HCT116 (cell line): ENCODE measurements around the gene ZBTB38. TPM values are rescaled to one million over a fixed set of nuclear protein-coding genes. Genes with fewer than 3 reads are reported as not detected.

Experiments
- ATAC-seq: fragments of 200-7000 bp; cut with Tn5 transposase; 2 replicates; pipeline ENCODE4 v1.9.1; 2020; ENCODE audit warnings: mild to moderate bottlenecking, moderate library complexity
- BruUV-seq: library from RNA; stranded (reverse); fragments of 400-500 nt; replicated peaks from 2 replicates; lab custom pipeline; 2021; lab: Mats Ljungman, UMichigan
- CTCF ChIA-PET: fragments of 300-600 bp; sonication (Branson Sonifier 250); formaldehyde crosslinking; loops from one replicate; lab custom pipeline; 2021; ENCODE audit warnings: antibody characterized with exemption; lab: Charles Lee
- POLR2A ChIA-PET: fragments of 300-600, 350-600 bp; sonication (Branson Sonifier 250); formaldehyde crosslinking; loops from one replicate; lab custom pipeline; 2021; ENCODE audit warnings: antibody characterized with exemption; lab: Charles Lee
- RAD21 ChIA-PET, 2 experiments: fragments of 300-600 bp; sonication (Branson Sonifier 250); formaldehyde crosslinking; loops; one replicate each; lab custom pipeline; 2023; ENCODE audit warnings: low total read pairs in 2 of 2; ENCODE audit not compliant: uncharacterized antibody in 2 of 2, unreplicated experiment in 2 of 2, low non-redundant PET in 1 of 2; lab: Charles Lee
- DNase-seq: peaks from one replicate; pipeline ENCODE4 v3.0.0-alpha.2; 2010; ENCODE audit warnings: low read depth, low spot score
- H2AFZ ChIP-seq: fragments of 200-600 bp; shearing (Covaris generic), sonication (generic); 2 replicates; pipeline ENCODE4 v1.6.1; 2017; ENCODE audit warnings: low read depth, mixed run types, mixed read lengths, antibody characterized with exemption, low read length; ENCODE audit not compliant: poor library complexity, severe bottlenecking
- H3K27ac ChIP-seq: 2 replicates; pipeline ENCODE4 v1.5.1; 2012; ENCODE audit warnings: low read depth, low read length
- H3K27me3 ChIP-seq: fragments of 200-600 bp; sonication (generic); 2 replicates; pipeline ENCODE4 v1.6.1; 2016; ENCODE audit warnings: mixed run types, low read length, mixed read lengths; ENCODE audit not compliant: insufficient read depth
- H3K36me3 ChIP-seq, 2 experiments: fragments of 200-500 bp in 1 of 2; fragments of 200-600 bp in 1 of 2; sonication (Bioruptor generic) in 1 of 2; sonication (generic) in 1 of 2; 2 replicates each; pipeline versions ENCODE4 v1.5.1 to v1.6.1; 2014 to 2016; ENCODE audit warnings: low read length in 2 of 2, inconsistent platforms in 1 of 2, mixed read lengths in 1 of 2, mixed run types in 1 of 2; ENCODE audit not compliant: insufficient read depth in 2 of 2, control insufficient read depth in 1 of 2
- H3K4me1 ChIP-seq, 2 experiments: fragments of 200-600 bp in 1 of 2; sonication (generic) in 1 of 2; 2 replicates each; pipeline versions ENCODE4 v1.5.1 to v1.6.1; 2012 to 2017; ENCODE audit warnings: low read length in 2 of 2, inconsistent platforms in 1 of 2, mild to moderate bottlenecking in 1 of 2, mixed read lengths in 1 of 2, mixed run types in 1 of 2, moderate library complexity in 1 of 2; ENCODE audit not compliant: insufficient read depth in 2 of 2, control insufficient read depth in 1 of 2
- H3K4me2 ChIP-seq: fragments of 200-600 bp; sonication (generic); 2 replicates; pipeline ENCODE4 v1.6.1; 2017; ENCODE audit warnings: mixed run types, low read length, mixed read lengths
- H3K4me3 ChIP-seq, 2 experiments: fragments of 200-600 bp in 1 of 2; sonication (generic) in 1 of 2; replicated peaks in 1 of 2; 2 replicates each; pipeline ENCODE4 v1.5.1; 2011 to 2016; ENCODE audit warnings: low read length in 2 of 2, control low read depth in 1 of 2, low read depth in 1 of 2, mild to moderate bottlenecking in 1 of 2, mixed read lengths in 1 of 2, mixed run types in 1 of 2
- H3K79me2 ChIP-seq: fragments of 200-600 bp; sonication (generic); 2 replicates; pipeline ENCODE4 v1.6.1; 2017; ENCODE audit warnings: mild to moderate bottlenecking, mixed run types, low read length, moderate library complexity, mixed read lengths; ENCODE audit not compliant: insufficient read depth
- H3K9ac ChIP-seq: fragments of 200-600 bp; sonication (generic); 2 replicates; pipeline ENCODE4 v1.6.1; 2016; ENCODE audit warnings: low read length, mixed read lengths
- H3K9me2 ChIP-seq: fragments of 200-600 bp; sonication (generic), shearing (Covaris generic); 2 replicates; pipeline ENCODE4 v1.6.1; 2017; ENCODE audit warnings: mixed run types, mild to moderate bottlenecking, moderate library complexity; ENCODE audit not compliant: insufficient read depth
- H3K9me3 ChIP-seq, 2 experiments: fragments of 200-500 bp in 1 of 2; fragments of 200-600 bp in 1 of 2; sonication (Bioruptor generic) in 1 of 2; sonication (generic) in 1 of 2; 2 replicates each; pipeline ENCODE4 v1.6.1; 2014 to 2017; ENCODE audit warnings: low read length in 2 of 2, mixed read lengths in 2 of 2, inconsistent platforms in 1 of 2, low read depth in 1 of 2, mild to moderate bottlenecking in 1 of 2, mixed run types in 1 of 2, moderate library complexity in 1 of 2; ENCODE audit not compliant: control insufficient read depth in 1 of 2, insufficient read depth in 1 of 2
- H4K20me1 ChIP-seq: fragments of 200-600 bp; sonication (generic), shearing (Covaris generic); 2 replicates; pipeline ENCODE4 v1.6.1; 2017; ENCODE audit warnings: mixed run types, mild to moderate bottlenecking, moderate library complexity; ENCODE audit not compliant: insufficient read depth
- ATF3 ChIP-seq: IDR thresholded peaks from 2 replicates; pipeline ENCODE4 v1.6.1; 2012
- CBX3 ChIP-seq: IDR thresholded peaks from 2 replicates; pipeline ENCODE4 v1.6.1; 2012; ENCODE audit warnings: low read depth
- CEBPB ChIP-seq: IDR thresholded peaks from 2 replicates; pipeline ENCODE4 v1.6.1; 2012; ENCODE audit warnings: low read depth
- EGR1 ChIP-seq: IDR thresholded peaks from 2 replicates; pipeline ENCODE4 v1.6.1; 2012; ENCODE audit warnings: low read depth
- ELF1 ChIP-seq: IDR thresholded peaks from 2 replicates; pipeline ENCODE4 v1.6.1; 2012; ENCODE audit warnings: low read depth, borderline replicate concordance
- EZH2 ChIP-seq: fragments of 200-600 bp; sonication (generic); IDR thresholded peaks from 2 replicates; pipeline ENCODE4 v1.6.1; 2017; ENCODE audit warnings: antibody characterized with exemption, mixed run types
- EZH2phosphoT487 ChIP-seq: fragments of 200-600 bp; IDR thresholded peaks from 2 replicates; pipeline ENCODE4 v1.6.1; 2018; ENCODE audit warnings: antibody characterized with exemption, borderline replicate concordance
- FOSL1 ChIP-seq: IDR thresholded peaks from 2 replicates; pipeline ENCODE4 v1.6.1; 2012; ENCODE audit warnings: low read depth
- POLR2AphosphoS5 ChIP-seq: IDR thresholded peaks from 2 replicates; pipeline ENCODE4 v1.6.1; 2011; ENCODE audit warnings: mild to moderate bottlenecking, low read depth, low read length, moderate library complexity
- SIN3A ChIP-seq: IDR thresholded peaks from 2 replicates; pipeline ENCODE4 v1.6.1; 2012; ENCODE audit warnings: low read depth
- SP1 ChIP-seq: IDR thresholded peaks from 2 replicates; pipeline ENCODE4 v1.6.1; 2012; ENCODE audit warnings: low read depth
- SRF ChIP-seq: IDR thresholded peaks from 2 replicates; pipeline ENCODE4 v1.6.1; 2012; ENCODE audit warnings: low read depth
- TCF7L2 ChIP-seq: IDR thresholded peaks from 2 replicates; pipeline ENCODE4 v1.7.0; 2011; ENCODE audit warnings: borderline replicate concordance, inconsistent platforms; ENCODE audit not compliant: insufficient read depth, insufficient read length; ENCODE audit errors: extremely low read depth
- YY1 ChIP-seq: IDR thresholded peaks from 2 replicates; pipeline ENCODE4 v1.6.1; 2011; ENCODE audit warnings: low read length, low read depth, moderate library complexity, mild to moderate bottlenecking; ENCODE audit not compliant: insufficient replicate concordance; ENCODE audit errors: extremely low read depth
- ZBTB33 ChIP-seq: IDR thresholded peaks from 2 replicates; pipeline ENCODE4 v1.6.1; 2011; ENCODE audit warnings: mild to moderate bottlenecking, low read length, moderate library complexity; ENCODE audit not compliant: insufficient replicate concordance; ENCODE audit errors: extremely low read depth
- ZFX ChIP-seq: fragments of 450-650 bp; IDR thresholded peaks from 2 replicates; pipeline ENCODE4 v1.6.1; 2017
- ZNF274 ChIP-seq: fragments of 200-500 bp; sonication (Bioruptor generic); IDR thresholded peaks from 2 replicates; pipeline ENCODE4 v1.6.1; 2014; ENCODE audit warnings: mild to moderate bottlenecking, low read depth, low read length, inconsistent platforms
- intact Hi-C: fragments of 100-400 bp; cut with micrococcal nuclease; formaldehyde crosslinking; loops from 2 replicates; pipeline ENCODE4 v1.10.0; 2022
- total RNA-seq: library from RNA; stranded (reverse); gene quantifications from one replicate; pipeline ENCODE4 v1.2.1, GENCODE V29; 2021; ENCODE audit not compliant: unreplicated experiment
- TF ChIP-seq, protein P1 (sequence below): IDR thresholded peaks from 2 replicates; pipeline ENCODE4 v1.6.1; 2012; ENCODE audit warnings: low read depth
- TF ChIP-seq, protein P2 (sequence below), 3 experiments: fragments of 200-600 bp in 1 of 3; sonication (generic) in 1 of 3; IDR thresholded peaks in 2 of 3; conservative IDR thresholded peaks in 1 of 3; 2 replicates each; pipeline ENCODE4 v1.5.1; 2012 to 2017; ENCODE audit warnings: low read depth in 2 of 3, low read length in 2 of 3, antibody characterized with exemption in 1 of 3, borderline replicate concordance in 1 of 3, control low read depth in 1 of 3, mild to moderate bottlenecking in 1 of 3, mixed read lengths in 1 of 3, mixed run types in 1 of 3, moderate library complexity in 1 of 3; ENCODE audit not compliant: insufficient read depth in 1 of 3

The ZBTB38 gene
- total RNA-seq, 1 experiment from 2014 or later, result 33.5 TPM

- no peaks in the 10 kb centered on the region; a peak in 1 of 4 replicates for H3K36me3 ChIP-seq
- no TSS peak for BruUV-seq
- H2AFZ ChIP-seq, result no peak overlapping the region
- CTCF ChIA-PET, result no interaction called here
- no peak overlapping the region for H3K9ac ChIP-seq
- H4K20me1 ChIP-seq, result no peaks in the 10 kb centered on the region
- TF ChIP-seq, protein P1, sequence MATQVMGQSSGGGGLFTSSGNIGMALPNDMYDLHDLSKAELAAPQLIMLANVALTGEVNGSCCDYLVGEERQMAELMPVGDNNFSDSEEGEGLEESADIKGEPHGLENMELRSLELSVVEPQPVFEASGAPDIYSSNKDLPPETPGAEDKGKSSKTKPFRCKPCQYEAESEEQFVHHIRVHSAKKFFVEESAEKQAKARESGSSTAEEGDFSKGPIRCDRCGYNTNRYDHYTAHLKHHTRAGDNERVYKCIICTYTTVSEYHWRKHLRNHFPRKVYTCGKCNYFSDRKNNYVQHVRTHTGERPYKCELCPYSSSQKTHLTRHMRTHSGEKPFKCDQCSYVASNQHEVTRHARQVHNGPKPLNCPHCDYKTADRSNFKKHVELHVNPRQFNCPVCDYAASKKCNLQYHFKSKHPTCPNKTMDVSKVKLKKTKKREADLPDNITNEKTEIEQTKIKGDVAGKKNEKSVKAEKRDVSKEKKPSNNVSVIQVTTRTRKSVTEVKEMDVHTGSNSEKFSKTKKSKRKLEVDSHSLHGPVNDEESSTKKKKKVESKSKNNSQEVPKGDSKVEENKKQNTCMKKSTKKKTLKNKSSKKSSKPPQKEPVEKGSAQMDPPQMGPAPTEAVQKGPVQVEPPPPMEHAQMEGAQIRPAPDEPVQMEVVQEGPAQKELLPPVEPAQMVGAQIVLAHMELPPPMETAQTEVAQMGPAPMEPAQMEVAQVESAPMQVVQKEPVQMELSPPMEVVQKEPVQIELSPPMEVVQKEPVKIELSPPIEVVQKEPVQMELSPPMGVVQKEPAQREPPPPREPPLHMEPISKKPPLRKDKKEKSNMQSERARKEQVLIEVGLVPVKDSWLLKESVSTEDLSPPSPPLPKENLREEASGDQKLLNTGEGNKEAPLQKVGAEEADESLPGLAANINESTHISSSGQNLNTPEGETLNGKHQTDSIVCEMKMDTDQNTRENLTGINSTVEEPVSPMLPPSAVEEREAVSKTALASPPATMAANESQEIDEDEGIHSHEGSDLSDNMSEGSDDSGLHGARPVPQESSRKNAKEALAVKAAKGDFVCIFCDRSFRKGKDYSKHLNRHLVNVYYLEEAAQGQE, result no peak
- TF ChIP-seq ZFX (no peak), SIN3A (no peak), EGR1 (no peak), TCF7L2 (no peak), ELF1 (no peak), ZNF274 (no peak), FOSL1 (no peak), CBX3 (no peak), SP1 (no peak), YY1 (no peak), ATF3 (no peak), SRF (no peak), POLR2AphosphoS5 (no peak), EZH2phosphoT487 (no peak), ZBTB33 (no peak), CEBPB (no peak), EZH2 (no peak)
- TF ChIP-seq, protein P2, sequence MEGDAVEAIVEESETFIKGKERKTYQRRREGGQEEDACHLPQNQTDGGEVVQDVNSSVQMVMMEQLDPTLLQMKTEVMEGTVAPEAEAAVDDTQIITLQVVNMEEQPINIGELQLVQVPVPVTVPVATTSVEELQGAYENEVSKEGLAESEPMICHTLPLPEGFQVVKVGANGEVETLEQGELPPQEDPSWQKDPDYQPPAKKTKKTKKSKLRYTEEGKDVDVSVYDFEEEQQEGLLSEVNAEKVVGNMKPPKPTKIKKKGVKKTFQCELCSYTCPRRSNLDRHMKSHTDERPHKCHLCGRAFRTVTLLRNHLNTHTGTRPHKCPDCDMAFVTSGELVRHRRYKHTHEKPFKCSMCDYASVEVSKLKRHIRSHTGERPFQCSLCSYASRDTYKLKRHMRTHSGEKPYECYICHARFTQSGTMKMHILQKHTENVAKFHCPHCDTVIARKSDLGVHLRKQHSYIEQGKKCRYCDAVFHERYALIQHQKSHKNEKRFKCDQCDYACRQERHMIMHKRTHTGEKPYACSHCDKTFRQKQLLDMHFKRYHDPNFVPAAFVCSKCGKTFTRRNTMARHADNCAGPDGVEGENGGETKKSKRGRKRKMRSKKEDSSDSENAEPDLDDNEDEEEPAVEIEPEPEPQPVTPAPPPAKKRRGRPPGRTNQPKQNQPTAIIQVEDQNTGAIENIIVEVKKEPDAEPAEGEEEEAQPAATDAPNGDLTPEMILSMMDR (IDR thresholded peaks at IDR 0.05 in 2 of 3, conservative IDR thresholded peaks at IDR 0.05 in 1 of 3; ENCODE audit: borderline replicate concordance in 1 of 3, insufficient read depth in 1 of 3, low read depth in 2 of 3, low read length in 2 of 3), result no peak
- POLR2A ChIA-PET, result interaction anchor here (1.6 kb wide), 1 partner anchor 17 kb away, joined by 3 read pairs; no protein-coding TSS in a partner anchor
- H3K4me2 ChIP-seq, result no peak overlapping the region
- RAD21 ChIA-PET, result no interaction called here
- H3K27me3 ChIP-seq, result no peaks in the 10 kb centered on the region
- H3K4me1 ChIP-seq, result no peaks in the 10 kb centered on the region
- H3K4me3 ChIP-seq, result no peak overlapping the region
- H3K9me3 ChIP-seq, result no peaks in the 10 kb centered on the region
- H3K79me2 ChIP-seq, result no peaks in the 10 kb centered on the region
- no peak overlapping the region for H3K27ac ChIP-seq
- intact Hi-C loops, result no loop called here
- no peaks in the 10 kb centered on the region for H3K9me2 ChIP-seq
- ATAC-seq (no peak), DNase-seq (no peak)
Observed at GRCh38 chr3:141384575-141384974, 16.3 kb downstream of the ZBTB38 start.
